HepG2 (cell line): Measurements from ENCODE around the gene STX1B. TPM values are rescaled to one million over a fixed set of nuclear protein-coding genes. Genes with fewer than 3 reads are reported as not detected.

Source experiments
- ATM ChIP-seq: fragments of 450-650 bp; IDR thresholded peaks from 2 replicates; pipeline ENCODE4 v1.7.1; 2017; ENCODE audit warnings: mild to moderate bottlenecking, borderline replicate concordance
- CTCF ChIP-seq: sonication (generic); formaldehyde crosslinking; IDR thresholded peaks from 2 replicates; pipeline ENCODE4 v1.5.0; 2020; ENCODE audit warnings: mild to moderate bottlenecking, missing genetic modification reagents, moderate library complexity
- FOSL2 ChIP-seq: sonication (generic); formaldehyde crosslinking; IDR thresholded peaks from 2 replicates; pipeline ENCODE4 v1.4.0; 2020; ENCODE audit warnings: missing genetic modification reagents
- JUND ChIP-seq: sonication (generic); formaldehyde crosslinking; IDR thresholded peaks from 2 replicates; pipeline ENCODE4 v1.8.0; 2022; ENCODE audit warnings: mild to moderate bottlenecking, missing genetic modification reagents
- LBX2 ChIP-seq: sonication (generic); formaldehyde crosslinking; IDR thresholded peaks from 2 replicates; pipeline ENCODE4 v1.5.0; 2020; ENCODE audit warnings: missing genetic modification reagents, mild to moderate bottlenecking, borderline replicate concordance
- NCOR1 ChIP-seq: fragments of 200-600 bp; sonication (generic); IDR thresholded peaks from 2 replicates; pipeline ENCODE4 v1.7.0; 2017; ENCODE audit warnings: antibody characterized with exemption, low read length, borderline replicate concordance
- POLR2A ChIP-seq, 2 experiments: IDR thresholded peaks; 2 replicates each; pipeline ENCODE4 v1.6.1; 2011; ENCODE audit warnings: low read depth in 2 of 2, low read length in 2 of 2, mild to moderate bottlenecking in 1 of 2, moderate library complexity in 1 of 2; ENCODE audit not compliant: insufficient read depth in 1 of 2
- SMARCC2 ChIP-seq: fragments of 450-650 bp; IDR thresholded peaks from 2 replicates; pipeline ENCODE4 v1.6.1; 2017; ENCODE audit warnings: antibody characterized with exemption, mild to moderate bottlenecking
- TOPORS ChIP-seq: sonication (generic); formaldehyde crosslinking; IDR thresholded peaks from 2 replicates; pipeline ENCODE4 v1.8.0; 2023; ENCODE audit warnings: mild to moderate bottlenecking, missing genetic modification reagents
- YEATS2 ChIP-seq: sonication (generic); formaldehyde crosslinking; IDR thresholded peaks from 2 replicates; pipeline ENCODE4 v1.4.0; 2020; ENCODE audit warnings: missing genetic modification reagents, borderline replicate concordance
- YY1 ChIP-seq: IDR thresholded peaks from 2 replicates; pipeline ENCODE4 v1.6.1; 2011; ENCODE audit warnings: low read length, low read depth, moderate library complexity, mild to moderate bottlenecking; ENCODE audit not compliant: insufficient read depth, insufficient replicate concordance
- ZBTB7A ChIP-seq: sonication (generic); formaldehyde crosslinking; IDR thresholded peaks from 2 replicates; pipeline ENCODE4 v1.8.0; 2022; ENCODE audit warnings: mild to moderate bottlenecking, missing genetic modification reagents
- ZIK1 ChIP-seq: sonication (generic); formaldehyde crosslinking; IDR thresholded peaks from 2 replicates; pipeline ENCODE4 v1.5.0; 2020; ENCODE audit warnings: mild to moderate bottlenecking, low read depth, missing genetic modification reagents, borderline replicate concordance
- ZKSCAN1 ChIP-seq: fragments of 150-350 bp; IDR thresholded peaks from 2 replicates; pipeline ENCODE4 v1.6.1; 2014; ENCODE audit warnings: low read length
- ZMYM2 ChIP-seq: sonication (generic); formaldehyde crosslinking; IDR thresholded peaks from 2 replicates; pipeline ENCODE4 v1.8.0; 2022; ENCODE audit warnings: mild to moderate bottlenecking, missing genetic modification reagents
- ZNF441 ChIP-seq: sonication (generic); formaldehyde crosslinking; IDR thresholded peaks from 2 replicates; pipeline ENCODE4 v1.7.0; 2021; ENCODE audit warnings: missing genetic modification reagents, borderline replicate concordance
- ZNF546 ChIP-seq: sonication (generic); formaldehyde crosslinking; conservative IDR thresholded peaks from 2 replicates; pipeline ENCODE4 v1.8.1; 2023; ENCODE audit warnings: mild to moderate bottlenecking, missing genetic modification reagents
- ZNF547 ChIP-seq: sonication (generic); formaldehyde crosslinking; IDR thresholded peaks from 2 replicates; pipeline ENCODE4 v1.5.1; 2020; ENCODE audit warnings: mild to moderate bottlenecking, missing genetic modification reagents
- ZNF616 ChIP-seq: sonication (generic); formaldehyde crosslinking; IDR thresholded peaks from 2 replicates; pipeline ENCODE4 v1.5.0; 2020; ENCODE audit warnings: low read depth, mild to moderate bottlenecking, missing genetic modification reagents
- ZNF768 ChIP-seq: sonication (generic); formaldehyde crosslinking; IDR thresholded peaks from 2 replicates; pipeline ENCODE4 v1.4.0; 2020; ENCODE audit warnings: missing genetic modification reagents
- ZNF841 ChIP-seq: sonication (generic); formaldehyde crosslinking; IDR thresholded peaks from 2 replicates; pipeline ENCODE4 v1.8.1; 2023; ENCODE audit warnings: missing genetic modification reagents, borderline replicate concordance
- ZNF850 ChIP-seq: sonication (generic); formaldehyde crosslinking; conservative IDR thresholded peaks from 2 replicates; pipeline ENCODE4 v1.9.0; 2021; ENCODE audit warnings: mild to moderate bottlenecking, missing genetic modification reagents
- ZSCAN9 ChIP-seq: IDR thresholded peaks from 2 replicates; pipeline ENCODE4 v1.6.1; 2016; ENCODE audit warnings: borderline replicate concordance
- ZUFSP ChIP-seq: sonication (generic); formaldehyde crosslinking; IDR thresholded peaks from 2 replicates; pipeline ENCODE4 v1.9.0; 2021; ENCODE audit warnings: missing genetic modification reagents, mild to moderate bottlenecking, borderline replicate concordance
- ZXDC ChIP-seq: sonication (generic); formaldehyde crosslinking; IDR thresholded peaks from 2 replicates; pipeline ENCODE4 v1.5.0; 2020; ENCODE audit warnings: mild to moderate bottlenecking, missing genetic modification reagents
- polyA plus RNA-seq, 8 experiments: library from polyadenylated mRNA; depleted of rRNA in 3 of 8; stranded (reverse) in 7 of 8; unstranded in 1 of 8; fragments of >200 nt; fragmentation: Illumina TruSeq in 4 of 8; extraction: Trizol in 4 of 8; gene quantifications; 2 replicates each; pipeline versions ENCODE4 v1.2.1 to v1.2.3, GENCODE V29; 2011 to 2016; ENCODE audit warnings: low read depth in 4 of 8, missing spikeins in 1 of 8, mixed read lengths in 1 of 8; ENCODE audit not compliant: insufficient read depth in 1 of 8
- total RNA-seq, 5 experiments: library from RNA; depleted of rRNA; stranded (reverse); fragments of >200 nt; fragmentation: Illumina TruSeq; extraction: Trizol; gene quantifications; 2 replicates each; pipeline ENCODE4 v1.2.3, GENCODE V29; 2016; ENCODE audit warnings: low read depth in 1 of 5

STX1B gene
- total and polyA plus RNA-seq, 2 of the 13 experiments (the other 11 are each of a cell fraction or from before 2014, with no cell fraction given): 2.1 to 3.0 TPM

GRCh38 chr16:31033709-31034492 lies 23.5 kb upstream of the STX1B start (continued):
- TF ChIP-seq ZNF841 (CRISPR knock-in tag): no peak
- TF ChIP-seq ZXDC (CRISPR knock-in tag): no peak
- peak; percentile 68; the same call in 1 of the 2 replicates for TF ChIP-seq ZIK1 (CRISPR knock-in tag)
- TF ChIP-seq CTCF: no peak
- TF ChIP-seq FOSL2 (CRISPR knock-in tag): no peak; the same call in 1 of the 2 replicates
- peak; percentile 95 to 97 for TF ChIP-seq POLR2A (IDR thresholded peaks at IDR 0.05; ENCODE audit: insufficient read depth in 1 of 2, low read depth in 2 of 2, low read length in 2 of 2)
- TF ChIP-seq ZMYM2 (CRISPR knock-in tag): no peak
- TF ChIP-seq YEATS2: no peak
- no peak for TF ChIP-seq ATM
- TF ChIP-seq ZBTB7A (CRISPR knock-in tag): 0 out of 2 replicates have a peak, but pooled peaks have one; percentile 16
- no peak for TF ChIP-seq ZNF616 (CRISPR knock-in tag)
- TF ChIP-seq ZNF547: no peak
- TF ChIP-seq ZNF441 (CRISPR knock-in tag): peak; percentile 87; the same call in 1 of the 2 replicates
- peak; percentile 74; the same call in 1 of the 2 replicates for TF ChIP-seq ZSCAN9 (CRISPR knock-in tag)
- TF ChIP-seq LBX2: no peak; the same call in 1 of the 2 replicates
- TF ChIP-seq TOPORS: no peak
- no peak for TF ChIP-seq ZNF546 (CRISPR knock-in tag)
- no peak for TF ChIP-seq SMARCC2
- TF ChIP-seq NCOR1: no peak
- TF ChIP-seq ZUFSP (CRISPR knock-in tag): no peak
- TF ChIP-seq ZNF768: no peak; the same call in 1 of the 2 replicates
- TF ChIP-seq ZKSCAN1: no peak
- TF ChIP-seq YY1: no peak
- TF ChIP-seq ZNF850 (CRISPR knock-in tag): no peak
- no peak for TF ChIP-seq JUND (CRISPR knock-in tag)
